IPS-18c (cell line): ENCODE results near the gene ST3GAL5.
"Not testable (repeated sequence)": the region's sequence is repeated elsewhere in the genome, so short reads cannot be mapped to it uniquely, and the experiment has no call there.

Source experiments
- H3K4me3 ChIP-seq: 2 replicates; pipeline ENCODE4 v1.7.0; 2013; ENCODE audit warnings: low read depth, mild to moderate bottlenecking, low read length, moderate library complexity; ENCODE audit not compliant: insufficient read depth
- H3K9me3 ChIP-seq: one replicate; pipeline ENCODE4 v1.6.1; 2013; ENCODE audit warnings: mild to moderate bottlenecking, low read length, moderate library complexity; ENCODE audit not compliant: control insufficient read depth, insufficient read depth

ST3GAL5 gene

DNA sequence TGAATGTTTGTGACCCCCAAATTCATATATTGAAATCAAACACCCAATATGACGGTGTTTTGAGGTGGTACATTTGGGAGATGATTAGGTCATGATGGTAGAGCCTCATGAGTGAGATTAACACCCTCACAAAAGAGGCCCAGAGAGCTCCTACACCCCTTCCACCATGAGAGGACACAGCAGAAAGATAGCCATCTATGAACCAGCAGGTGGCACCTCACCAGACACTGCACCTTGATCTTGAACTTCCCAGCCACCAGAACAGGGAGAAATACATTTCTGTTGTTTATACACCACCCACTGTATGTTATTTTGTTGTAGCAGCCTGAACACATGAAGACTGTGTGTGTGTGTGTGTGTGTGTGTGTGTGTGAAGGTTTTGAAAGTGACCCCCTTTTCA is 58.1 kb downstream of the ST3GAL5 start:
- no peak overlapping the region for H3K4me3 ChIP-seq

DNA sequence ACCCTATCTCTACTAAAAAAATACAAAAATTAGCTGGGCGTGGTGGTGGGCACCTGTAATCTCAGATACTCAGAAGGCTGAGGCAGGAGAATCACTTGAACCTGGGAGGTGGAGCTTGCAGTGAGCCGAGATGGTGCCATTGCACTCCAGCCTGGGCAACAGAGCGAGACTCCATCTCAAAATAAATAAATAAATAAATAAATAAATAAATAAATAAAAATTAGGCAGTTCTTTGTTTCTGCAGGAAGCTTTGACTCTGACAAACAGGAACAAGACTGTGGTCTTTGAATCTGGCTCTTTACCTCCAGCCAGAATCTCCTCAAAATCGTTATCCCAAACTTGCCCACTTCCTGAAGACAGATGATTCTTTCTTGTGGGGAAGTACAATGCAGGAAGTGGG is 59.4 kb downstream of the ST3GAL5 start:
- H3K9me3 ChIP-seq: not testable (repeated sequence)

More for the DNA sequence above, 58.1 kb downstream of the ST3GAL5 start:
- no peaks in the 10 kb centered on the region for H3K9me3 ChIP-seq

DNA sequence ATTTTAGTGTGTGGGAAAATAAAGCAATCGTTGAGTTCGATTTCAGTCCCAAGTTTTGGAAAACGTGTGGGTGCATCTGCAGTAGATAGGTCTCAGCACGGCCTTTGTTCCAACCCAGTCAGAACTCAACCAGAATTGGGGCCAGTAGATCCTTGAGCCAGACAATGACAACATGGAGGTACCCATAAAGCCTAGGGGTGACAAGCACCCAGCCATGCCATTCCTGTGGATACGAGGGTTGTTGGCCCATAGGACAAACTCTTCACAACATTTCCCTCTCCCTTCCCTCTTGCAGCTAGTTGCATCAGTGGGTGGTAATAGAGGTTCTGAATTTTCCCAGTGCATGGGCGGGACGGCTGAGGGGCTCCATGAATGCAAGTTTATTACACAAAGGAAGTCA is 60.1 kb downstream of the ST3GAL5 start:
- no peaks in the 10 kb centered on the region for H3K9me3 ChIP-seq
- no peak overlapping the region for H3K4me3 ChIP-seq

More for the DNA sequence above, 59.4 kb downstream of the ST3GAL5 start:
- not testable (repeated sequence) for H3K4me3 ChIP-seq

DNA sequence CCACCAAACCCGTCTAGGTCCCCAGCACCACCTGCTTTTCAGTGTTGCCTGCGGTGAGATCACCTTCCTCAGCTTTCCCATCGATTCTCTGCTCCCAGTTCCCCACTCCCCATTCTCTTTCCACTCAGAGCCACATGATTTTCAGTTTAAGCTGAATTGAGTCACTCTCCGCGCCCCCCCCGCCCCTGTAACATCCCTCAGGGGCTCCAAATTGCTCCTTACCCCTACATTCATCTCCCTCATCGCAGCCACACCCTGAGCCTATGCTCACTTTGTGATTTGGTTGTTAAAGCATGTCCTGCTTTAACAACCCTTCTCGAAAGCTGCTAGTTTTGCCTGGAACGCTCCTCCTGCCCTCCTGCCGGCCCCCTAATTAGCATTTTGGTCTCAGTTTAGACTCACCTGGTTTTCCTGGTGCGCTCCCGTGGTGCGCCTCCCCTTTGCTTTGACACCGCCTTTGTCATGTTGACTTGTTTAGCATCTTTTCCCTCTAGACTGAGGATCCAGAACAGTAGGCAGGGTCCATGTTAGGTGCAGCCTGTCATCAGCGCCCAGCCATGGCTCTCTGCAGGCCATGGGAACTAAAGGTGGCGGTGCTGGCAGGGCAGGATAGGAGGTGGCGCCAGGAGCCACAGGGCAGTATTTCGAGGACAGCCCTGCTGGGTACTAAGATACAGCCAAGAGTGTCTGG is 60.8 kb downstream of the ST3GAL5 start:
- H3K4me3 ChIP-seq: peak overlapping the region; percentile 26; the same call in 1 of the 2 replicates
- H3K9me3 ChIP-seq: no peaks in the 10 kb centered on the region

DNA sequence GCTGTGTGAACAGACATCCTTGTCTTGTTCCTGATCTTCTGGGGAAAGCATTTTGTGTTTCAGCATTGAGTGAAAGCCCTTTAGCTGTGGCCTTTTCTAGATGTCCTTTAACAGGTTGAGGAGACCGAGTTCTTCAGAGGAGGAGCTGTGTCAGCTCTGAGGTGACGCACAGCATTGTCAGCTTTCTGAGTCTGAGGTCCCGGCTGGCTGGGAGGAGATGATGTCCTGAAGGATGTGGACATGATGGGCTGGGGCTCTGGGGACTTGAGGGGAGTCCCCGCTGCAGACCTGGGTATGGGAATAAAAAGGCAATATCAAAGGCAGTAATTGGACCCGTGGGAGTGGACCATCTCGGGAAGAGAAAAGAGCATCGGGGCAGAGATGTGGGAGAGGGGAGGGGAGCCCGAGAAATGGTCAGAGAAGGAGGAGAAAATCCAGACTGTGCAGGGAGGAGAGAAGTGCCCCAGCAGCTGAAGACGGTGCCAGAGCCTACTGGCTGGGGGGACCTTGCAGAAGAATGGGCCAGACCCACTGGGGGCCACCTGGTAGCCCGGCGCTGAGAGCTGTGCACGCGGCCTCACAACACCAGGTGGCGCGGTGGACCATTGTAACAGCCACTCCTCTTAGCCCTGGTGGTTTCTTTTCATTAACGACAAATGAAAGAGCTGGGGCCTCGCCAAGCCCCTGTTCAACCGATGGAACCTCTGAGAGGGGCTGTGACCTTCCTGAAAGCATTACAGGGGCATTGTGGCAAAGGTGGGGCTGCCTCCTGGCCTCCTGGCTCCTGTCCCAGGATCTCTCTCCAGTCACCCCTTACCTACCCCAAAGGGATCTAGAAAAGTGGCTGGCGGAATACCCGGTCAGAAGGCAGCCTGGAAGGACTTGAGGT is 61.6 kb downstream of the ST3GAL5 start:
- Histone ChIP-seq H3K9me3 (no peaks in the 10 kb centered on the region), H3K4me3 (peak overlapping the region; percentile 26; the same call in 1 of the 2 replicates)

DNA sequence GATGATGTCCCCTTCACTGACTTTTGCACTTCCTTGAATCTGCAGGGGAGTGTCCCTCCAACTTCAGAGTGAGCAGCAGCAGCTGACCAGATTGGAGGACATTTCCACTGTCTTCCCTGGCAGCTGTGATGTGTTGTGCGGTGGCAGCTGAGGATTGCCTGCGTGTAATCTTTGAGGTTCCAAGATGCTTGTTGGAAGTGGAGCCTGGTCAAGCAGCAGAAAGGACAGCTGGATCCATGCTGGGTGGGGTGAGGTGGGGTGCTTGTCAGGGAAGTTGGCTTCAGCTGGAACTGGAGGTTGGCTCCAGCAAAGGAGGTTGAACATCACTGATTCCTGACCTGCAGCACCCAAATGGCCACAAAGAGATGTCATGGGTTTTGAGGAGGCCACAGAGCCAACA is 64.8 kb downstream of the ST3GAL5 start:
- Histone ChIP-seq H3K4me3 (no peak overlapping the region), H3K9me3 (no peaks in the 10 kb centered on the region)

DNA sequence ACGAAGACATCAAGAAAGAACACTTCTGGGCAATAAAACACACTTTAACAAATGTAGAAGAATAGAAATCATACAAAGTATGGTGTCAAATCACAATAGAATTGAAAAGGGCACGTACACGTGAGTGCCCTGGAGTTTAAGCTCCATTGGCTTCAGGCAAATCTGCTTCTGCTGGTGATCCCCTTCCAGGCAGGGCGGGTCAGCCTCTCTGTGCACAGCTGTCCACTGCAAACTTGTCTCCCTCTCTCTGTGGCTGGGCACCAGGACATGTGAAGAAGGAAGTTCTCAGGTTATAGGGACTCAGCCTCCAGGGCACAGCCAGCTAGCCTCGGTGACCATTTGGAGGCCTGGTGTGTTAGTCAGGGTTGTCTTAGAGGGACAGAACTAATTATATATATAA is 66.0 kb downstream of the ST3GAL5 start:
- H3K4me3 ChIP-seq: no peak overlapping the region
- H3K9me3 ChIP-seq: no peaks in the 10 kb centered on the region

DNA sequence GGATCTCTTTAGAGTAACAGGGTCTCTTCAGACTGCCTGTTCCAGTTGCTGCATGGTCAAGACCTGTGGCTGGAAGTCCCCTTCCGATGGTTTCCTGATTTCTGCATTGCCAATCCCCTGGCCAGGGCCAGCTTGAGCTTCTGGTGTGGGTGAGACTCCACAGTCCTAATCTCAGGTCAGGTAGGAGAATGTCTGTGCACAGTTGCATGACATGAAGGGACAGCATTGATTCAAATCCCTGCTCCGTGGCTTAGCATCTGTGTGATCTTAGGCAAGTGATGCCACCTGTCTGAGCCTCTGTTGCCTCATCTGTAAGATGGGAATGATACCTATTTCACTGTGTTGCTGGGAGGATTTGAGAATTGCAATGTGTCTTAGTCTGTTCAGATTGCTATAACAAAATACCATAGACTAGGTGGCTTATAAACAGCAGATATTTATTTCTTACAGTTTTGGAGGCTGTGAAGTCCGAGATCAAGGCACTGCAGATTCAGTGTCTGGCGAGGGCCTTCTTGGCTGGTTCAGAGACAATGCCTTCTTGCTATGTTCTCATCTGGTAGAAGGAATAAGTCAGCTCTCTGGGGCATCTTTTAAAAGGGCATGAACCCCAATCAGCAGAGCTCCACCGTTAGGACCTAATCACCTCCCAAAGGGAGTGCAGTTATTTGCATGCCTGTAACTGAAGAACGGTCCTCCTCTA is 68.8 kb downstream of the ST3GAL5 start:
- Histone ChIP-seq H3K4me3 (no peak overlapping the region), H3K9me3 (no peaks in the 10 kb centered on the region)

DNA sequence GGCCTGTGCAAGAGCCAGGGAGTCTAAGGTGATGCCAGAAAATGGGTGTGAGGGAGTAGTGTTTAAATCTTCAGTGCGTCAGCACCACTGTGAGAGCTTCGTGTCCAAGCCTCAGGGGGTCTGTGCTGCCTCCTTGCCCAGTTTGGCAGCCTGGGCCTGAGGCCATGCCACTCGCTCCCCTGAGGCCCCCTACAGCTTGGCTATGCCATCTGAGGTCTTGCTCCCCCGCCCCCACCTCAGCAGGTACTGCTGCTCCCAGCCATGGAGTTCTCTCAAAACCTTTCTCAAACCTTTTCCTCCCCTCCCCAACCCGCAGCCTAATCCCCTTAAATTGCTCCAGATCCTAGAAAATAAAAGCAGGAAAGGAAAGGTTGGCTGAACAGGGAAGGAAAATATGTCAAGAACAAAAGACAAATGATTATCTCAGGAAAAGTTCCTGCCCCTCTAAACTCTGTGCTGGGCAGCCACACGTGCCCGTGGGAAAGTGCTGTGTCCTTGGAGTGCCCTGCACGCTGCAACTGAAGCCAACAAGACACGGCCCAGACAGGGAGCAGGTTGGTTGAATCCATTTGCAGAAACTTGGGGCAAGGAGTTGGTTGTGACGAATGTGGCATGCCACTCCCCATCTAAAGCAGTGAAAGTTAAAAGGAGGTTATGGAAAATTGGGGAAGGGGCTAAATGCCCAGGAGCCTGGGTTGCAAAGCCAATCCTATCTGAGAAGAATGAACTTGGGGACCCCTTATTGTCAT is 73.8 kb downstream of the ST3GAL5 start:
- no peaks in the 10 kb centered on the region for H3K9me3 ChIP-seq

DNA sequence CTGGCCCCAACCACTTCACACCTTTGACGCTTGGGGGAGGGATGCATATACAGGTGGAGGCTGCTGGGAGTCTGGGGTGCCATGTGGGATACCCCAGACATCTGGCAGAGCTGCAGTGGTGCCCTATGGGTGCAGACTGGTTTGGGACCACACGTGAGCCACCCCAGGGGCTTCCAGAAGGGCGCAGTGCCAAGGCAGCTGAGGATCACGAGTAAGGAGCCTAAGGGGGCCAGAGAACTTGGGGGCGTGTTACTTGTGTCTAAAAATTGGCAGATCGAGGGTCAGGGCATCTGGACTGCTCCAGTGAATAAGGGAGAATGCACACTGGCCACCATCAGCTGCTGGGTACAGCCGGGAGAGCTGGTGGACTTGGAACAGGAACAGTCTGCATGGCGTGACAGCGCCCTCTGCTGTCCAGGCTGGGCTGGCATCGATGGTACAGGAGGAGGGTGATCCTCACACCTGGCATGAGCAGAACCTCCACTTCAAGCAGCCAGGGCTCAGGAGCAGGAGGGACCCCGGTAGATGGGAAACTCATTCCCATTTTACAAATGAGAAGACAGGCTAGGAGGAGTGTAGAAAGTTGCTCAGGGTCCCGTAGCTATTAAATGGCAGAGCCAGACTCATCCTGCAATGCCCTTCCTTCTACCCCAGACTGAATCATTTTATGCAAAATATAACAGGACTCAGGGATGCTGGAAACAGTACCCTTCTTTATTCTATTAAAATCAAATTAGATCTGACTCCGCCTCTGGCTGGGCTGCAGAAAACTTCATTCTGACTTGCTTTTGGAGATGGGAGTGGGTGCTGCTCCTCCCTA is 74.6 kb downstream of the ST3GAL5 start:
- no peaks in the 10 kb centered on the region for H3K9me3 ChIP-seq

More for the DNA sequence above, 73.8 kb downstream of the ST3GAL5 start:
- H3K4me3 ChIP-seq: no peak overlapping the region

DNA sequence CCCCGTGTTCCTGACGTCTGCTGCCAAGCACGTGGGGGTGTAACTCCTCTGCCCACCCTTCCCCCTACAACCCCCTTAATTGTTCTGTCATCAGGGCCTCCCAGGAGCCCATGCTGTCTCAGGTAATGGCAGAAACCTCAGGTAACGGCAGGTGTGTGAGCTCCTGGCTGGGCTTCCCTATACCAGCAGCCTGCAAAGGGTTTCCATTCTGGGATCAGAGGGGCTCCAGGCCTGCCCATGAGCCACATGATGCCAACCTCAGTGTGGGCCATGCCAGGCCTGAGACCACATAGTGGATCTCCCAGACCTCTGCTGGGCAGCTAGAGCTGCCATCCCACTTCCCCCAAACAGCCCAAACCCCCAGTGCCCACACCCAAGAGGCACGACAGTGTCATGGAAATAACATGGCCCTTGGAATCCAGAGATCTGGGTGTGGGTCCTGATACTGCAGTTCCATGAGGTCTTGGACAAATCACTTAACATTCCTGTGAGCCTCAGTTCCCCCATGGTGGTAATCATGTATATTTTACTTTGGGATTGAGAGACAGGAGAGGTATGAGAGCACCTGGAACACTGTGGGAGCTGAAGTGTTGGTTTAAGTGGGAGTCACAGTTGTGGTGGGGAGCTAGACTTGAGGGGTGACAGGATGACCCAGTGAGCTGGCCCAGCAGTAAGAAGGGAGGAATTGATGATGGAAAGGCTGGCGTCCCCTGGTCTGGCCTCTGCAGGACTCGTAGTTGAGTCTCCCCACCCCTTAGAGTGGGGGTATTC is 75.4 kb downstream of the ST3GAL5 start:
- H3K9me3 ChIP-seq: no peaks in the 10 kb centered on the region
- no peak overlapping the region for H3K4me3 ChIP-seq

More for the DNA sequence above, 74.6 kb downstream of the ST3GAL5 start:
- no peak overlapping the region for H3K4me3 ChIP-seq

DNA sequence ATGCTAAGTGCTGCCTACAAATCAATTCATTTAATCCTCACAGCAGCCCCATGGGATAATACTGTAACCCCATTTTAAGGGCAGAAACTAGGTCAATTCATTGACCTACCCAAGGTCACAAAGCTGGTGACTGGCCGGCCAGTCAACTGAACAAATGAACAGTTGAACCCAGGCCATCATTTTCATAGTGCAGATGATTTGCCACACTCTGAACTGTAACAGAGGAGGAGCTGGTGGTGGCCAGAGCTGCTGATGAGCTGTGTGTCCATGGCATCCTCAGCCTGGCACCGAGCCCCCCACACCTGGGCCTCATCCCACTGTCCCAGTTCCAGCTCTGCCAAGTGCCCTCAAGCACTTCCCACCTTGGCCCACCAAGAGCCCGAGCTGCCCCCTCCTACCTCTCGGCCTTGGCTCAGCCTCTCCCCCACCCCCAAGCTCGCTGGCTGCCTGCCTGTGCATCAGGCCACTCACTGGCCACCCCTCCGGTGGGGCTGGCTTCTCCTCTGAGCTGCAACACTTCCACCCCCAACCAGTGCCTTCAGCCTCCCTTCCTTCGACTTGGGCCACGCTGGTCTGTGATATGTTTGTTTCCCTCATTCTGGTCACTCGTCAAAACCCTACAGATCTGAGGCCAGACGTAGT is 76.6 kb downstream of the ST3GAL5 start:
- Histone ChIP-seq H3K9me3 (no peaks in the 10 kb centered on the region), H3K4me3 (no peak overlapping the region)

DNA sequence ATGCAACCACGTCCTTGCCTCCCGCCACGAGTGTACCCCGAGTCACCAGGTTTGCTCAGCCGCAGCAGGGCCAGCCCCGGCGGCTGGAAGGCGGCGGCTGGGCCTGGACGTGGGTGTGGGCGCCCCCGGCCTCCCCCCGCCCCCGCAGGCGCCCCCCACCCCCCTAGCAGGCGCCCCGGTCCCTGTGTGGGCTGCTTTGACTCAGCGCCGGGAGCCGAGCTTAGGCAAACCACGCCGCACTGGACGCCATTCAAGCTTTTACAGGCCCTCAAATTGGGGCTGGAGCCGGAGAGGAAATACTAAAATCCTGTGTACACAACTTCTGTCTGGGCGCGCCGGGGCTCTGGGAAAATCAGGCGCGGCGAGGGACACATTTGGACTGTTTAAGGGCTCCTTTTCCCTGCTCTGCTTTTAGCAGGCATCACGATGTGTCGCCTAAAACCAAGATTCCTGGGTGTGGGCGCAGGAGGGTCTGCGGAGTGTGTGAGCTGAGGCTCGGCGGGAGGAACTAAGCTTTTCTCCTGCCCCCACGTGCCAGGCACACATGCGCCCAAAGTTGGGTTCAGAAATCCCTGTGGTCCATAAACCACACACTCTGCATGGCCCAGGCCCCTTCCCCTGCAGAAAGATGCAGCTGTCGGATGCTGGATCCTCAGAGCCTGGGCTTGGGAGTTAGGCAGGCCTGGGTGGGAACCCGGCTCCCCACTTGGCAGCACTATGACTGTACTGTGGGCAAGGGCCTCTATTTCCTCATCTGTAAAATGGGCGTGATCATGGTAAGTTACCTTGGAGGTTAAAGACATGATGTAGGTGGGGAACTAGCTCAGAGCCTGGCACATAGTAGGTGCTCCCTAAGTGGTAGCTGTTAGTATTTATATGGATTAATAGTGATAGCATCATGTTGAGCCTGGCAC is 77.4 kb downstream of the ST3GAL5 start:
- H3K4me3 ChIP-seq: no peak overlapping the region
- no peaks in the 10 kb centered on the region for H3K9me3 ChIP-seq

DNA sequence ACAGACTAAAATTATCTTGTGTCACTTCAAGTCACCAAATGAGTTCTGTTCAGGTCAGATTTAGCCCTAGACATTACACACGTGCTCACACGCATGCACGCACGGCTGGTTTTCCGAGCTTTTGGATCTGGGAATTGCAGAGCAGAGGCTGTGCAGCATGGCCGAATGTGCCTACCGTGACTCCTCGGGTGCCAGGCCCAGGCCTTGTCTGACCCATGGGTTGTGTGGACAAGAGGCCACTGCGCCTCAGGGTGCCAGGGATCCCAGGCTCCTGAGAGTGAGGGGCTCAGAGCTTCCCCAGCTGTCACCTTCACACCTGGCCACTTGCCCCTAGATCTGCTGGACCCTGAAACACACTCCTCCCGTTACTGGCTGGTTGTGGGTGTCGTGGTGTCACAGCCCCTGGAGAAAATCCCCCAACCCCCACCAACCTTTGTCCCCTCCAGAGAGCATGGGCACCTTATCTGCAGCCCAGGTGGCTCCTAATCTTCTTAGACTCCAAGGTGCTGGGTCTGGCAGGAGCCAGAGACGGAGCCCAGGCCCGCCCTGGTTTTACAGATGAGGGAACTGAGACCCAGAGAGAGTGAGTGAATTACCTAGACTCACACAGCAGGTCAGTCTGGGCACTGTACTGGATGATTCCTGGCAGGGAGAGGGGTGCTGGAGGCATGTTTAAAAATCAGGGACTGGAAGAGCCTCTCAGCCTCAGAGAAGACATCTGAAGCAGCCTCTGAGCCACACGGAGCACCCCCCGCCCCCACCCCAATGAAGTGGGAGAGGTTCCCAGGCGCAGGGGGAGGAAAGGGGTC is 78.2 kb downstream of the ST3GAL5 start:
- no peaks in the 10 kb centered on the region for H3K9me3 ChIP-seq
- no peak overlapping the region for H3K4me3 ChIP-seq
